ENCODE measurements around the gene ZIC1. TPM values are rescaled to one million over a fixed set of nuclear protein-coding genes. Genes with fewer than 3 reads are reported as not detected.

Gene ZIC1
- total and polyA plus RNA-seq, 9 of the 15 experiments (the other 6 are each of a cell fraction or from before 2014, with no cell fraction given), result 0.21 to 0.42 TPM; not detected in 7

GRCh38 chr3:147391781-147392624 lies 17.2 kb upstream of the ZIC1 start:
- Histone ChIP-seq H3K4me1 (replicated peaks in 1 of 2; ENCODE audit: control insufficient read depth in 2 of 2, insufficient read depth in 2 of 2, low read length in 2 of 2) (peaks cover 0 to 25% of the 10 kb centered on the region in 2 experiments; a peak in 2 of 5 replicates), H4K20me1 (replicated peaks; ENCODE audit: control insufficient read depth, insufficient read depth, low read length) (no peaks in the 10 kb centered on the region), H3K27me3 (ENCODE audit: control insufficient read depth in 2 of 2, insufficient read depth in 2 of 2, low read length in 2 of 2) (peaks cover 7 to 64% of the 10 kb centered on the region in 2 experiments; a peak in 4 of 5 replicates), H3K79me2 (ENCODE audit: control insufficient read depth, insufficient read depth, low read length) (no peaks in the 10 kb centered on the region), H3K9ac (ENCODE audit: insufficient read depth in 1 of 2, low read depth in 2 of 2, low read length in 2 of 2) (no peak overlapping the region), H3K36me3 (ENCODE audit: control insufficient read depth, insufficient read depth, low read length) (no peaks in the 10 kb centered on the region), H3K27ac (ENCODE audit: extremely low read depth, low read depth, low read length) (no peak overlapping the region), H3K4me3 (no peak overlapping the region), H3K9me1 (ENCODE audit: control insufficient read depth, insufficient read depth, low read length) (no peaks in the 10 kb centered on the region), H2AFZ (ENCODE audit: low read depth, low read length) (no peak overlapping the region), H3K9me3 (replicated peaks; ENCODE audit: control insufficient read depth, insufficient read depth, low read depth, low read length) (no peaks in the 10 kb centered on the region), H3K4me2 (ENCODE audit: insufficient read depth, low read length) (no peak overlapping the region)
- in situ Hi-C loops (cut with MboI) (loop anchor here (25.0 kb wide), 1 partner anchor 1545 kb away; no protein-coding TSS in a partner anchor), intact Hi-C loops (cut with micrococcal nuclease) (no loop called here)
- BruUV-seq (replicated peaks), result no TSS peak
- no peak for FAIRE-seq
- no peak for DNase-seq (ENCODE audit: extremely low read depth in 1 of 4, low spot score in 3 of 4)
- ATAC-seq, result no peak; the same call in 2 of the 3 replicates
- TF ChIP-seq ELF1 (tag; IDR thresholded peaks at IDR 0.05) (peak; percentile 23; the same call in 1 of the 2 replicates), TFAP4 (CRISPR knock-in tag; IDR thresholded peaks at IDR 0.05; ENCODE audit: borderline replicate concordance) (0 out of 2 replicates have a peak, but pooled peaks have one; percentile 17), CHD4 (IDR thresholded peaks at IDR 0.05; ENCODE audit: insufficient read depth, insufficient replicate concordance, low read depth, low read length, poor library complexity, severe bottlenecking) (no peak)
- CTCF ChIA-PET (ENCODE audit: low intra/inter-chr PET ratio), result no interaction called here
- 8% methylated on average over 47 of the region's 51 CpGs for WGBS (ENCODE audit: insufficient coverage, low coverage, missing lambda C conversion rate)
- POLR2A ChIA-PET, result no interaction called here
